Glutamatergic neuron (in vitro differentiated cells): ENCODE results near the gene CLDN15. TPM values are rescaled to one million over a fixed set of nuclear protein-coding genes. Genes with fewer than 3 reads are reported as not detected.

Experiments
- DNase-seq: peaks from one replicate; pipeline ENCODE4 v3.0.0; 2022
- H3K27ac Mint-ChIP-seq: one replicate; pipeline ENCODE4 v1.8.0; 2020; ENCODE audit warnings: mild to moderate bottlenecking, mixed read lengths, inconsistent platforms; ENCODE audit not compliant: unreplicated experiment
- H3K27me3 Mint-ChIP-seq: one replicate; pipeline ENCODE4 v1.8.0; 2020; ENCODE audit warnings: mild to moderate bottlenecking, moderate library complexity, mixed read lengths, inconsistent platforms; ENCODE audit not compliant: unreplicated experiment
- H3K36me3 Mint-ChIP-seq: one replicate; pipeline ENCODE4 v1.8.0; 2020; ENCODE audit warnings: mild to moderate bottlenecking, mixed read lengths, inconsistent platforms; ENCODE audit not compliant: unreplicated experiment
- H3K4me1 Mint-ChIP-seq: one replicate; pipeline ENCODE4 v1.8.0; 2020; ENCODE audit warnings: mild to moderate bottlenecking, low read depth, mixed read lengths, inconsistent platforms; ENCODE audit not compliant: unreplicated experiment
- H3K4me3 Mint-ChIP-seq: one replicate; pipeline ENCODE4 v1.8.0; 2020; ENCODE audit warnings: mild to moderate bottlenecking, mixed read lengths, inconsistent platforms; ENCODE audit not compliant: unreplicated experiment
- H3K9me3 Mint-ChIP-seq: one replicate; pipeline ENCODE4 v1.8.0; 2020; ENCODE audit warnings: mild to moderate bottlenecking, moderate library complexity, mixed read lengths, inconsistent platforms; ENCODE audit not compliant: unreplicated experiment
- CTCF ChIP-seq: fragments of 200-600 bp; sonication (generic); IDR thresholded peaks from one replicate; pipeline ENCODE4 v1.5.0; 2021; ENCODE audit not compliant: partially characterized antibody, unreplicated experiment
- total RNA-seq: library from RNA; stranded (reverse); fragmentation: NEBNext Ultra II Directional; extraction: Animal tissue kit (Norgen Biotek cat#: 25700); gene quantifications from one replicate; pipeline ENCODE4 v1.2.1, GENCODE V29; 2021; ENCODE audit not compliant: unreplicated experiment

Gene CLDN15
- total RNA-seq, 1 donor from 2014 or later = 9.4 TPM

GRCh38 chr7:101236292-101236835 lies 1.2 kb downstream of the CLDN15 start:
- Mint-ChIP-seq H3K4me3 (no peak overlapping the region), H3K4me1 (peaks cover 3% of the 10 kb centered on the region), H3K36me3 (no peaks in the 10 kb centered on the region), H3K9me3 (peaks cover 4% of the 10 kb centered on the region), H3K27me3 (peaks cover 5% of the 10 kb centered on the region), H3K27ac (no peak overlapping the region)
- TF ChIP-seq CTCF = no peak
- no peak for DNase-seq

DNA sequence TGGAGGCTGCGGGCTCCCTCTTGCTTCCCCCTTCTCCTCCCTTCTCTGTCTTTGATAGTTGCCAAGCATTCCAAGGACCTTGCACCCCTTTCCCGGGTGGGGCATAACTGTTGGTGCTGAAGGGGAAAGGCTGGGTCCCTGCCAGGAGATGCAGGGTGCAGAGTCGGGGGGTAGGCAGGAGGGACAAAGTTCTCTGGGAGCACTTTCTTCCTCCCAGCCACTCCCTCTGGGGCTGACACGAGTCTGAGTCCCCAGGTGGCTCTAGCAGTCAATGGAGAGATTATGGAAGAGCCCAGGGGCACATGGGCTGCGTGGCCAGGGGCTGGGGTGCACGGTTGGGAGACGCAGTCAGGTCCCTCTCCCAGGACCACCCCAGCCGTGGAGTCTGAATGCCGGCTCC lies 2.1 kb downstream of the CLDN15 start:
- Mint-ChIP-seq H3K4me3 (no peak overlapping the region), H3K4me1 (peaks cover 3% of the 10 kb centered on the region), H3K9me3 (peaks cover 7% of the 10 kb centered on the region), H3K36me3 (no peaks in the 10 kb centered on the region), H3K27ac (no peak overlapping the region), H3K27me3 (peaks cover 7% of the 10 kb centered on the region)
- TF ChIP-seq CTCF = no peak
- DNase-seq = no peak

- no peak overlapping the region for H3K27ac Mint-ChIP-seq
Measured at GRCh38 chr7:101235050-101235449, 2.6 kb downstream of the CLDN15 start.

GRCh38 chr7:101234636-101235035 lies 3.0 kb downstream of the CLDN15 start:
- H3K36me3 Mint-ChIP-seq = no peaks in the 10 kb centered on the region
- peaks cover 3% of the 10 kb centered on the region for H3K4me1 Mint-ChIP-seq
- H3K4me3 Mint-ChIP-seq = no peak overlapping the region
- DNase-seq = no peak
- H3K27me3 Mint-ChIP-seq = peaks cover 6% of the 10 kb centered on the region
- no peak overlapping the region for H3K27ac Mint-ChIP-seq
- peaks cover 10% of the 10 kb centered on the region for H3K9me3 Mint-ChIP-seq
- no peak for TF ChIP-seq CTCF

More at GRCh38 chr7:101235050-101235449, 2.6 kb downstream of the CLDN15 start:
- TF ChIP-seq CTCF = peak; percentile 31
- Mint-ChIP-seq H3K4me1 (peaks cover 3% of the 10 kb centered on the region), H3K27me3 (peaks cover 6% of the 10 kb centered on the region), H3K4me3 (no peak overlapping the region), H3K36me3 (no peaks in the 10 kb centered on the region), H3K9me3 (peaks cover 10% of the 10 kb centered on the region)
- DNase-seq = peak; percentile 38

GRCh38 chr7:101233907-101234547 lies 3.6 kb downstream of the CLDN15 start:
- TF ChIP-seq CTCF = no peak
- H3K27me3 Mint-ChIP-seq = peaks cover 6% of the 10 kb centered on the region
- DNase-seq = no peak
- peaks cover 10% of the 10 kb centered on the region for H3K9me3 Mint-ChIP-seq
- no peaks in the 10 kb centered on the region for H3K36me3 Mint-ChIP-seq
- peaks cover 3% of the 10 kb centered on the region for H3K4me1 Mint-ChIP-seq
- H3K27ac Mint-ChIP-seq = no peak overlapping the region
- no peak overlapping the region for H3K4me3 Mint-ChIP-seq
